HG03575 (cell line): Measurements from ENCODE around the gene P2RY12.
"Not testable (repeated sequence)": the region's sequence is repeated elsewhere in the genome, so short reads cannot be mapped to it uniquely, and the experiment has no call there.

Source experiments
- ATAC-seq: cut with Tn5 transposase; IDR thresholded peaks from one replicate; pipeline ENCODE4 v1.9.1; 2021; ENCODE audit not compliant: unreplicated experiment, insufficient number of reproducible peaks, low FRiP score; ENCODE audit errors: extremely low read depth

Gene P2RY12

GRCh38 chr3:151394611-151395010, 10.1 kb upstream of the P2RY12 start:
- ATAC-seq = no peak

- ATAC-seq = no peak
Observed at GRCh38 chr3:151393941-151394340, 9.4 kb upstream of the P2RY12 start.

GRCh38 chr3:151393146-151393830, 8.7 kb upstream of the P2RY12 start:
- no peak for ATAC-seq

- not testable (repeated sequence) for ATAC-seq
Observed at GRCh38 chr3:151392191-151392590, 7.6 kb upstream of the P2RY12 start.

- ATAC-seq = no peak
Observed at GRCh38 chr3:151391720-151392119, 7.2 kb upstream of the P2RY12 start.

- ATAC-seq = no peak
Observed at GRCh38 chr3:151387842-151388241, 3.3 kb upstream of the P2RY12 start.

GRCh38 chr3:151387432-151387831, 2.9 kb upstream of the P2RY12 start:
- no peak for ATAC-seq

- no peak for ATAC-seq
Observed at GRCh38 chr3:151386056-151386455, 1.5 kb upstream of the P2RY12 start.

- ATAC-seq = no peak
Observed at GRCh38 chr3:151383956-151384355, 597 bp downstream of the P2RY12 start.

GRCh38 chr3:151383111-151383510, 1.4 kb downstream of the P2RY12 start:
- no peak for ATAC-seq

GRCh38 chr3:151382671-151383070, 1.9 kb downstream of the P2RY12 start:
- no peak for ATAC-seq

GRCh38 chr3:151379083-151379734, 5.3 kb downstream of the P2RY12 start:
- no peak for ATAC-seq

GRCh38 chr3:151377768-151378385, 6.7 kb downstream of the P2RY12 start:
- ATAC-seq = peak; percentile 49

- no peak for ATAC-seq
Observed at GRCh38 chr3:151372063-151372820, 12.3 kb downstream of the P2RY12 start.

GRCh38 chr3:151371526-151371925, 13.0 kb downstream of the P2RY12 start:
- ATAC-seq = no peak

GRCh38 chr3:151367448-151367847, 17.1 kb downstream of the P2RY12 start:
- no peak for ATAC-seq

GRCh38 chr3:151366993-151367392, 17.6 kb downstream of the P2RY12 start:
- ATAC-seq = no peak

- ATAC-seq = no peak
Observed at GRCh38 chr3:151362751-151363174, 21.8 kb downstream of the P2RY12 start.

- ATAC-seq = no peak
Observed at GRCh38 chr3:151357463-151357850, 27.1 kb downstream of the P2RY12 start.
